Measurements from ENCODE around the gene KIDINS220. TPM values are rescaled to one million over a fixed set of nuclear protein-coding genes. Genes with fewer than 3 reads are reported as not detected.

The KIDINS220 gene
- total and polyA plus RNA-seq, 2 donors (not counting 1 experiment from before 2014, with no cell fraction given) = 58.0 to 110 TPM

DNA sequence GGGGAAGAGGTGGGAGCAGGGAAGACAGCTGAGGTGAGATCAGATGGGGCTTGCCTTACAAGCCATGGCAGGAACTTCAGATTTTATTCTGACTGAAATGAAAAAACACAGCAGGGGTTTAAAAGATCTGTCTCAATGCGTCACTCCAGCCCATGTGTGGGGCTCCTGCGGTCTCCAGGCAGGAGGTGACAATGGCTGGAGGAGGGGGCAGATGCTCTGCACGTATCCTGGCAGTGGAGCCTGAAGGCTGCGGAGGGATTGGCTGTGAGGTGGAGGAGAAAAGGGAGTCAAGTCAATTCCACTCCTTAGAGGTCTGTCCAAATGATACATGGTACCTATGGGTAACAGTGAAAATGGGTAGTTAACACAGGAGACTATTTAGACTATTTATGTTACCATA lies 40.5 kb upstream of the KIDINS220 start:
- H3K4me2 ChIP-seq (ENCODE audit: extremely low read depth, insufficient read depth, low read length) = no peak overlapping the region
- no peaks in the 10 kb centered on the region for H3K9me3 ChIP-seq (ENCODE audit: control insufficient read depth, insufficient read depth, low read depth, low read length)
- no peak overlapping the region for H2AFZ ChIP-seq (ENCODE audit: low read length)
- no peaks in the 10 kb centered on the region for H3K4me1 ChIP-seq (ENCODE audit: control insufficient read depth, extremely low read depth, insufficient read depth, low read length)
- H3K79me2 ChIP-seq (ENCODE audit: control insufficient read depth, insufficient read depth, low read length) = no peaks in the 10 kb centered on the region
- no peaks in the 10 kb centered on the region for H4K20me1 ChIP-seq (ENCODE audit: control insufficient read depth, extremely low read depth, insufficient read depth, low read length)
- H3K4me3 ChIP-seq (replicated peaks in 1 of 4; ENCODE audit: control extremely low read depth in 1 of 4, insufficient read depth in 1 of 4, low read depth in 3 of 4, low read length in 4 of 4) = no peak overlapping the region
- H3K9ac ChIP-seq (ENCODE audit: insufficient read depth, low read length) = no peak overlapping the region
- no peaks in the 10 kb centered on the region for H3K27me3 ChIP-seq (ENCODE audit: control insufficient read depth, insufficient read depth, low read length)
- no peak overlapping the region for H3K27ac ChIP-seq (ENCODE audit: insufficient read depth, low read length)
- TF ChIP-seq EZH2 (IDR thresholded peaks at IDR 0.05; ENCODE audit: low read length, missing control alignments) = no peak
- DNase-seq (ENCODE audit: low read depth in 2 of 2) = no peak
- peaks cover 3% of the 10 kb centered on the region for H3K36me3 ChIP-seq (ENCODE audit: control insufficient read depth, insufficient read depth, low read length)

- Histone ChIP-seq H3K9me3 (ENCODE audit: control insufficient read depth, insufficient read depth, low read depth, low read length) (no peaks in the 10 kb centered on the region), H3K9ac (ENCODE audit: insufficient read depth, low read length) (no peak overlapping the region), H3K4me2 (ENCODE audit: extremely low read depth, insufficient read depth, low read length) (no peak overlapping the region), H2AFZ (ENCODE audit: low read length) (no peak overlapping the region), H3K36me3 (ENCODE audit: control insufficient read depth, insufficient read depth, low read length) (peaks cover 3% of the 10 kb centered on the region), H3K27me3 (ENCODE audit: control insufficient read depth, insufficient read depth, low read length) (no peaks in the 10 kb centered on the region), H3K79me2 (ENCODE audit: control insufficient read depth, insufficient read depth, low read length) (no peaks in the 10 kb centered on the region), H3K4me3 (replicated peaks in 1 of 4; ENCODE audit: control extremely low read depth in 1 of 4, insufficient read depth in 1 of 4, low read depth in 3 of 4, low read length in 4 of 4) (no peak overlapping the region), H3K27ac (ENCODE audit: insufficient read depth, low read length) (no peak overlapping the region), H4K20me1 (ENCODE audit: control insufficient read depth, extremely low read depth, insufficient read depth, low read length) (no peaks in the 10 kb centered on the region), H3K4me1 (ENCODE audit: control insufficient read depth, extremely low read depth, insufficient read depth, low read length) (no peaks in the 10 kb centered on the region)
- DNase-seq (ENCODE audit: low read depth in 2 of 2) = no peak
- no peak for TF ChIP-seq EZH2 (IDR thresholded peaks at IDR 0.05; ENCODE audit: low read length, missing control alignments)
- TF ChIP-seq, protein P1, sequence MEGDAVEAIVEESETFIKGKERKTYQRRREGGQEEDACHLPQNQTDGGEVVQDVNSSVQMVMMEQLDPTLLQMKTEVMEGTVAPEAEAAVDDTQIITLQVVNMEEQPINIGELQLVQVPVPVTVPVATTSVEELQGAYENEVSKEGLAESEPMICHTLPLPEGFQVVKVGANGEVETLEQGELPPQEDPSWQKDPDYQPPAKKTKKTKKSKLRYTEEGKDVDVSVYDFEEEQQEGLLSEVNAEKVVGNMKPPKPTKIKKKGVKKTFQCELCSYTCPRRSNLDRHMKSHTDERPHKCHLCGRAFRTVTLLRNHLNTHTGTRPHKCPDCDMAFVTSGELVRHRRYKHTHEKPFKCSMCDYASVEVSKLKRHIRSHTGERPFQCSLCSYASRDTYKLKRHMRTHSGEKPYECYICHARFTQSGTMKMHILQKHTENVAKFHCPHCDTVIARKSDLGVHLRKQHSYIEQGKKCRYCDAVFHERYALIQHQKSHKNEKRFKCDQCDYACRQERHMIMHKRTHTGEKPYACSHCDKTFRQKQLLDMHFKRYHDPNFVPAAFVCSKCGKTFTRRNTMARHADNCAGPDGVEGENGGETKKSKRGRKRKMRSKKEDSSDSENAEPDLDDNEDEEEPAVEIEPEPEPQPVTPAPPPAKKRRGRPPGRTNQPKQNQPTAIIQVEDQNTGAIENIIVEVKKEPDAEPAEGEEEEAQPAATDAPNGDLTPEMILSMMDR (conservative IDR thresholded peaks at IDR 0.05 in 1 of 2, IDR thresholded peaks at IDR 0.05 in 1 of 2; ENCODE audit: low read depth in 1 of 2, low read length in 2 of 2) = no peak
Measured at GRCh38 chr2:8877332-8877731, 39.9 kb upstream of the KIDINS220 start.

DNA sequence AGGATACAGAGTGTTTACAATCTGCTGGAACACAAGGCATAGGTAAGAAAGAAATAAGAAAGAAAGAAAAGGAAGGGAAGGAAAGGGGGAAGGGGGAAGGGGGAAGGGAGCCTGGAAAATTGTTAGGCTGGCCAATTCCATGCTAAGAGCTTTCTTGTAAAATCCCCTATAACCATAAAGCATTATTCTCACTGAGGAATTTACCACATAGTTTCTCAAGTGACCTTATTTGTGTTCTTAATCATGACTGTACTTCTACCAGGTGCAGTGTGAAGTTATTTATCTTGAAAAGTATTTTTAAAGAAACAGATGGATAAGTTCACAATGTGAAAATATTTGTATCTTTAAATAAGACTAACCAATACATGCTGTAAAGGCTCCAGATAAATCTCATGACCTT lies 39.2 kb upstream of the KIDINS220 start:
- no peaks in the 10 kb centered on the region for H3K27me3 ChIP-seq (ENCODE audit: control insufficient read depth, insufficient read depth, low read length)
- H3K4me3 ChIP-seq (replicated peaks in 1 of 4; ENCODE audit: control extremely low read depth in 1 of 4, insufficient read depth in 1 of 4, low read depth in 3 of 4, low read length in 4 of 4) = no peak overlapping the region
- peaks cover 3% of the 10 kb centered on the region for H3K36me3 ChIP-seq (ENCODE audit: control insufficient read depth, insufficient read depth, low read length)
- TF ChIP-seq EZH2 (IDR thresholded peaks at IDR 0.05; ENCODE audit: low read length, missing control alignments) = no peak
- TF ChIP-seq, protein P1 (conservative IDR thresholded peaks at IDR 0.05 in 1 of 2, IDR thresholded peaks at IDR 0.05 in 1 of 2; ENCODE audit: low read depth in 1 of 2, low read length in 2 of 2) = no peak
- no peaks in the 10 kb centered on the region for H3K4me1 ChIP-seq (ENCODE audit: control insufficient read depth, extremely low read depth, insufficient read depth, low read length)
- peak in 1 of 2 donors; percentile 61 for DNase-seq (ENCODE audit: low read depth in 2 of 2)
- no peak overlapping the region for H3K9ac ChIP-seq (ENCODE audit: insufficient read depth, low read length)
- no peak overlapping the region for H2AFZ ChIP-seq (ENCODE audit: low read length)
- no peaks in the 10 kb centered on the region for H3K79me2 ChIP-seq (ENCODE audit: control insufficient read depth, insufficient read depth, low read length)
- H3K9me3 ChIP-seq (ENCODE audit: control insufficient read depth, insufficient read depth, low read depth, low read length) = no peaks in the 10 kb centered on the region
- no peak overlapping the region for H3K4me2 ChIP-seq (ENCODE audit: extremely low read depth, insufficient read depth, low read length)
- no peaks in the 10 kb centered on the region for H4K20me1 ChIP-seq (ENCODE audit: control insufficient read depth, extremely low read depth, insufficient read depth, low read length)
- H3K27ac ChIP-seq (ENCODE audit: insufficient read depth, low read length) = no peak overlapping the region
